Cardiac septum (tissue), 1 donor: ENCODE results near the gene NTPCR. TPM values are rescaled to one million over a fixed set of nuclear protein-coding genes. Genes with fewer than 3 reads are reported as not detected.
"Not testable (repeated sequence)": the region's sequence is repeated elsewhere in the genome, so short reads cannot be mapped to it uniquely, and the experiment has no call there.

ENCODE experiments used
- DNase-seq: peaks from one replicate; pipeline ENCODE4 v3.0.0-alpha.2; 2020; ENCODE audit warnings: low spot score
- intact Hi-C: fragments of 100-400 bp; cut with DNase I; formaldehyde crosslinking; loops from one replicate; pipeline ENCODE4 v1.14.0; 2022
- total RNA-seq: library from RNA; stranded (reverse); fragmentation: NEBNext Ultra II Directional; extraction: Animal tissue kit (Norgen Biotek cat#: 25700); gene quantifications from one replicate; pipeline ENCODE4 v1.2.1, GENCODE V29; 2021
- donor health status: DM: no; HTN: no; CAD: no.

NTPCR gene
- total RNA-seq, 1 donor from 2014 or later, result 47.1 TPM

DNA sequence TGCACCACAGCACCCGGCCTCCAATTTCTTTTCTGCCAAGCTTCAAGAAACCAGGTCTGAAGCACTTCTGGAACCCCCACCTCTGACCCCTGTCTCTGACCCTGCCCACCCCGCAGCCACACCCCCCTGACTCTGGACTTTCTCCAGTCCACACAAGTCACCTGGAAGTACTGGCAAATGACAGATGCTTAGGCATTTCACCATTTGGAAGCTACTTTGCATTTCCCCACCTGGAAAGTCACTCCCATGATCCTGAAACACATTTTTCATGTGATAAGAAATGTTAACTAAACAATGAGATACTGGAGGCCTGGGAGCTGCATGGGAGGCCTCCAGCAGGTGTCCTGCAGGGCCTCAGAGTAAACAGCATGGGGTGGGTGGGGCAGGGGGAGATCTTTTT lies 45.7 kb downstream of the NTPCR start:
- intact Hi-C loops, result no loop called here
- DNase-seq, result no peak

DNA sequence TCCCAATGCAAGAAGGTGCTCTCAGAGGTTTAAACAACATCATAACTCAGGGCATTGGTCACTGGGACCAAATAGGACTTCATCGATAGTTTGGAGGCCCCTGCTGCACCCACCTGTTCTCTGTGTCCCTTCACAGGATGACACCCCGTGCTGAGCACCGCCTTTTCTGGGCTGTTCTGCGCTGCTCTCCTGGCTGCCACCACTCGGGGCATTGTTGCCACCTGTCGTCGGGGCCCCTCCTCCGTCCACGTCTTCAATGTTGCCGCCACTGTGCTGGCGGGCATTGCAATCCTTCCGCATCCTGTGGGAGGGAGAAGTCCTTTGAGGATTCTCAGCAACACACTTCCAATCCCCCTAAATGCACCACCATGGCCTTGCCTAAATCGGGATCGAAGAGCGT lies 47.7 kb downstream of the NTPCR start:
- DNase-seq, result no peak

DNA sequence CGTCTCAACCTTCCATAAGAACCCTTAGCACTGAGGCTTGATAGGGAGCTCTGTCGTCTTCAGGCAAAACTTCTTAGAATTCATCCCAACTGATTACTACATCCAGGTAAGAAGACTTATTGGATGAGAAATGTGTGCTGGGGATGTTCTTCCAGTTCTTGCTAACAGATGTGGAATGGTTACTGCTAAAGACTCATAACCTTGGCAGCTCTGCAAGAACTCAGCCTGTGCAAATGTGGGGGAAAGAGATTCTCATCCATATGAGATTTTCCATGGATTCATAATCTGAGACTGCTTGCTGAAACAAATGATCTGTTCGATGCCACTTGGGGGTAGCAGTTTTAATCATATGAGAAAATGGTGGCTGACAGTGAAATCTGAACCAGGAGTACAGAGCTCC lies 48.2 kb downstream of the NTPCR start:
- no peak for DNase-seq
- intact Hi-C loops, result no loop called here

More for the DNA sequence above, 47.7 kb downstream of the NTPCR start:
- intact Hi-C loops, result no loop called here

DNA sequence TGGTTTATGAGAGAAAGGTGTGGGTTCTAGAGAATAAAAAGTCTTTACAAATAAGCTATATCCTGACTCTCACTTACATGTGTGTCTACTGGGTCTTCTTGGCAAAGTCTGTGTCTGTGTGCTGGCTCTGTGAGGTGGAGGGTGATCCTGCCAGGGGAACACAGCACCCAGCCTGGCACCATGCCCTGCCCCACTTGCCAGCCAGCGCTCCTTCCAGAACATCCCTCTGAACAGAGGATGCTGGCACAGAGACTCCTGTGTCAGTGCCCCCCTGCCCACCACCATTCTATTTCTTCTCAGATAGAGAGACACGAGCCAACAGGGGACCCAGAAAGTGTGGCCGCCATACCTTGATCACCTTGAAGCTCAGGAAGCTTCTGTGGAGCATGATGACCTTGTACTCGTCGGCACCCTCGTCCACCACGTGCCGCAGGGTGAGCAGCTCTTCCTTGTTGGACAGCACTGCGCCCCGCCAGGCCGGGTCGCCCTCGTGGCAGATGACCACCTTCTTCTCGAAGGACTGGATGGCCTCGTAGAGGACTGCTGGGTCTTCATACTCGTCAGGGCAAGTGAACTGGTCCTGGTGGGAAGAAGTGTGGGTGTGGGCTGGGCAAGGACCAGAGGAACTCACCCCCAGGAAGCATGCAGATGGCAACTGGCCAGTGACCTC lies 49.7 kb downstream of the NTPCR start:
- intact Hi-C loops, result no loop called here
- no peak for DNase-seq

DNA sequence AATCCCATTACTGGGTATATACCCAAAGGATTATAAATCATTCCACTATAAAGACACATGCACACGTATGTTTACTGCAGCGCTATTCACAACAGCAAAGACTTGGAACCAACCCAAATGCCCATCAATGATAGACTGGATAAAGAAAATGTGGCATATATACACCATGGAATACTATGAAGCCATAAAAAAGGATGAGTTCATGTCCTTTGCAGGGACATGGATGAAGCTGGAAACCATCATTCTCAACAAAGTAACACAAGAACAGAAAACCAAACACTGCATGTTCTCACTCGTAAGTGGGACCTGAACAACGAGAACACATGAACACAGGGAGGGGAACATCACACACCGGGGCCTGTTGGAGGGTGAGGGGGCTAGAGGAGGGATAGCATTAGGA lies 53.2 kb downstream of the NTPCR start:
- intact Hi-C loops, DNase-seq: not testable (repeated sequence)

DNA sequence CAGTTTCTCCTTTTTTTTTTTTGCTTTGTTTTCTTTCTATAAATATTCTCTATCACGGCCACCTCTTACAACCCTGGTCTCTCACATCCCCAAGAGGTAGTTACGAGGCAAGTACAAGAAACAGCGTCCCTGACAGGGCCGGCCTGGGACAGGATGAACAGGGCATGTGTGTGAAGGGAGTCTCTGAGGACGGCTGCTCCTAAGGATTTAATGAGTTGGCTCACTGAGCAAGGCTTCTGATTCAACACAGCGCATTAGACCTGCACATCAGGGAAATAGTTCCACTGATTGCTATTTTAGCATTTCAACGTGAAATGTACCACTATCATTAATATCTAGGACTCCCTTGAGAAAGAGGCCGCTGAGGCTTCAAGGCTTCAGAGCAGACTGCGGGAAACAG lies 54.0 kb downstream of the NTPCR start:
- intact Hi-C loops, result no loop called here
- DNase-seq, result no peak

DNA sequence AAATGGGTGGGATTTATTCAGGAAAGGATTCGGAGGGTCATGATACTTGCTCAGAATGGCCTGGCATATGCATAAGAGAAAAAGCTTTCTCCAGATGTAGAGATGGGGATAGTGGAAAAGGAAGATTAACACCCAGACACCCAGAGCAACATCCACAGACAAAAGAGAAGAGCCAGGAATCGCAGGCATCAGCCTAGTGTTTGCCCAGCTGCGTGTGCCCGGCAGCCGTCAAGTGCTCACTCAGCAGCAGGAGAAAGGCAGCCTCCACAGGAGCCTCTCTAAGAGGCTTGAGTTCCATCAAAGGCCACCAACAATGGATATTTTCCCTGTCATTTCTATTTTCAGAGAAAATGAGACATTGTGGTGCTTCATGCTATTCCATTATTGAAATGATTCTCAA lies 54.7 kb downstream of the NTPCR start:
- no peak for DNase-seq
- intact Hi-C loops, result no loop called here

DNA sequence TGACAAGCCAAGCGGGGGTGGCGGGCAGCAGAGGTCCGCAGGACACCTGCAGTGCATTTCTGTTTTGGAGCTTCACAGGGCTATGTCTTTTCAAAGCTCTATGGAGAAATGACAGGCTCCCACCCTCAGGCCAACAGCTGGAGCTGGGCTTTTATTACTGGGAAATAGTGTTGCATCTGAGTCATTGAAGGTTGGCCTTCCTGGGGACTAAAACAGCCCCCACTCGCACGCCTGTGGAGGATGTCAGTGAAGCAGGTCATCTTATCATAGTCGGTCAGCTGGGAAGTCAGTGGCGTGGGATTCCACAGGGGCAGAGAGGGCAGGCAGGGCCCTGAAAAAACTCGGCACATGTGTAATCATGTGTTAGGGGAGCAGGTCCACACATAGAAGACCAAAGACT lies 55.3 kb downstream of the NTPCR start:
- intact Hi-C loops, result no loop called here
- no peak for DNase-seq

DNA sequence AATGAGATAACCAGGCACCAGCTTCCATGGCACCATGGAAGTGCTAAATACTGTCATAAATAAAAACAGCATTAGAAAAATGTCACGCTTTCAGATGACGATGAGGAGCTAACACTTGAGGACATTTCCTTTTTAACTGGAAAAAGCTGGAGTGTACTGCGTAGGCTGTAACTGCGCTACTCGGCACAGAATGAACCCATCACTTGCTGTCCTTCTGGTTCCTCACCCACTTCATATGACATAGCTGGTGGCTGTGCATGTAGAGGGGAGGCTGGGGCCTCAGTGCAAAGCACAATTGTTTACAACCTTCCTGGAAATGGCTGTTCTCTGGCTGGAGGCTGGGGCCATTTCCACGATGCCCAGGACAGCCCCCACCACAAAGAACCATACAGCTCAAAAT lies 55.7 kb downstream of the NTPCR start:
- no peak for DNase-seq
- intact Hi-C loops, result no loop called here

DNA sequence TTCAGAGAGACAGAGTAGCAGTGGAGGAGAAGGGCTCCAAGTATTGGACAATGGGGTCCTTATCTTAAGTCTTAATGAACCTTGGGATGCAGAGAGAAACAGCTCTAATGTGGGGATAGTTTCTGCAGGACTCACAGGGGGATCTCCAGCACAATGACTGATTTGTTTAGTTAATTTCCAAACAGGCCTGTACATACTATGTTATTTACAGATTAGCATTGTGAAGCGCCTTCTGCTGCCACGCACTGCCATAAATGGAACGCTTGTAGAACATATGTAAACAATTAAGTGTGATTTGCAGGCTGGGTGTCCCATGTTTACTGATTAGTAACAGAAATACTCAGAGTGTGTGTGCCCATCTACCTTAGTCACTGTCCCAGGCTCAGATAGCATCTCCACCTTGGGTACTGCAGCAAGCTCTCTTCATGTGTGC lies 56.1 kb downstream of the NTPCR start:
- no peak for DNase-seq
- intact Hi-C loops, result no loop called here

DNA sequence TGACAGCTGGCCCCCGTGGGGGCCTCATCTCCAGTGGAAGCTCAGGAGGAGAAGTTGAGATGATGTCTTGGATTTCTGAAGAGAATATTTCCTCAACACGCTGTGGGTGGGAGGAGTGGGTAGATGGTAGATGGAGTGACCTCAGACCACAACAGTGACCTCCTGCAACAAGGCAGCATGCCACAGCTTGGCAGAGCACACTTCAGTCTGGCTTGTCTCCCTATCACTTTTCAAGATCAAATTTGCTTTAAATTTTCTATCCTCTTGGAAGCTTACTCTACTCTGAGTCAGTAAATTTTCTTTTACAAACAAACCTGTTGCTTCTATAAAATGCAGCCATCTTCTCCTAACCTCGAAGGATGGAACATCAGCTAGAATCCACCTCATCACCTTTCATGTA lies 59.7 kb downstream of the NTPCR start:
- DNase-seq, result no peak
- intact Hi-C loops, result no loop called here

DNA sequence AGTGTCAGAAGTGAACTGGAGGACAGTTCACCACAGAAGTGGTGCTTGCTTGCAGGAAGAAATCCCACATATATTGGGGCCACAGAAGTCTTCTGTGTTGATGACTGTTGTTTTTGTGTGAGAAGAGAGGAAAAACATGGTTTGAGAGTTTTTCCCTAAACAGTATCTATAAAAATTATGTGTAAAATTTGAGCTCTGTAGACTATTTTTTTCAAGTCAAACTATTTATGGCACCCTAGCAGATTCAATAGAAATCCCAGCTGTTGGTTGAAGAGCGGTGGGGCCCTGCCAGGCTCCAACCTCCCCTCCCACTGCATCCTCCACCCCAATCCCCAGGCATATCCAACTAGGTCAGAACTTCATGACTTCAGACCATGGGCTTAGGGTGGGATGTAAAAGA lies 61.6 kb downstream of the NTPCR start:
- intact Hi-C loops, result no loop called here
- DNase-seq, result no peak

DNA sequence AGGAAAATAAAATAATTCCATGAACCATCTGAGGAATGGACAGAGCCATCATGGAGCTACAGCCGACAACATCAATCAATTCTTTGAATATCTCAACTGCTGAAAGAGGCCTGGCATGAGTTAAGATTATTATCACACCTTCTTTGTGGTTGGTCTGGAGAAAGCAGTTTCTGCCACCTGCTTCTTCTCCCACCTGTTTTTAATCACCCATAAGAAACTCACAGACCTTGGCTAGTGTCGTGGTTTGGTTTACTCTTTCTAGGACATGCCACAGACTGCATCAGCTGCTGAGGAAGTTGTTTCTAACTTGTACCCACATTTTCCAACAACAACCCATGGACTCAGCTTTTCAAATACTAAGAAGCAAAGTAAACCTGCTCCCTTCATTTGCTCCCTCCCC lies 65.6 kb downstream of the NTPCR start:
- no peak for DNase-seq
- intact Hi-C loops, result no loop called here

DNA sequence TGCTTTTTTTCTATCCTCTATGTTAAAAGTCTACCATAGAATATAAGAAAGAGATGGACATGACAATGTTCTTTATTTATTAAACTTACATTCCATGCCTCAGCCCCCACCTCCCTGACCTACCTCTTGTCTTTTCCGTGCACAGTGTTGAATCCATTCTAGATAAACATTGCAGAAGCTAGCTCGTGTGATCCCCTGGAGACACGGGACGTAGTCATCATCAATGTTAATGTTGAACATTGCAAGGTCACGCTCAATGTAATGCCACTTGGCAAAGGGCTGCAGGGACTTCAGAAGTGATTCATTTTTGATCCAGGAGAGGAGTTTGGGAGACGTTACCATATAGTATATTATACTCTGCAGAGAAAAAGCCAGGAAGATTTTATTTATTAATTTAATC lies 66.4 kb downstream of the NTPCR start:
- intact Hi-C loops, result no loop called here
- DNase-seq, result no peak

DNA sequence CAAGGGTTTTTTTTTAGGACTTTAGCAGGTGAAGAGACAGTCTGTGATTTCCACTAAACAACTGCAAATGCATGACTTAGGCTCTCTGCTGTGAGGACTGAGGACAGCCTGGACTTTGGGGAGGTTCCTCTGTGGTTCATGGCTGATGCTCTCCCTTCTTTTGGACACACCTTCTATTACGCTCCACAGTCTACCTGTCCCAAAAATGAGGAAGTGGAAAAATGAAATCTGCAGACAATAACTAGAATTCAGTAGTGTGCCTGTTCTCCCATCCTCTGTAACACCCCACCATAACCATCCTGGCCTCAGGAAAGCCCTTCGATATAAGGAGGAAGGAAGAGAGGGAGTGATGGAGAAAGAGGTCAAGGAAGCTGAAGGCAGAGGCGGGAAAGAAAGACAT lies 68.7 kb downstream of the NTPCR start:
- DNase-seq, result no peak
- intact Hi-C loops, result no loop called here

DNA sequence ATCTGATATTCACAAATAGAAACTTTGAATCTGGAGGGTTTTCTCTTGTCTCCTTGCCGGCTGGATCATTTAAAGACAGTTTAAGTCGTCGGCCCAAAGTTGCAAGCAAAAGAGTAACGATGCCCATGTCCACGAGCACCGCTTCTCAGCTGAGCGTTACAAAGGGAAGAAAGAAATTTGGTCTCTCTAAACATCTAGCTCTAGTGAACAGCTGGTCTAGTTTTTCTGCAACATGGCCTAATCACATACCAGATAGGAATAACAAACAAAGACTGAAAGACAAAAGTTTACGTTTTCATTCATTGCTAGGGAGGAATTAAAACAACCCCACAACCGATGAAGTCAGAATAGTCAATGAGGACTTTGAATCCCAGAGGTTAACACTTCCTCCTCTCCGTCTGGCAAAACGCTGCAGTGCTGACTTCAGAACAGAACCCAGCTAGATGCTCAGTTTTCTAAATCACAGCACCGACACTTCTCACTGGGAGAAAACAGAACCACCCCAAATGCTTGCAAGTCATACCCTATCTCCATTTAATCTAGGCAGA lies 69.4 kb downstream of the NTPCR start:
- intact Hi-C loops, result no loop called here
- no peak for DNase-seq

DNA sequence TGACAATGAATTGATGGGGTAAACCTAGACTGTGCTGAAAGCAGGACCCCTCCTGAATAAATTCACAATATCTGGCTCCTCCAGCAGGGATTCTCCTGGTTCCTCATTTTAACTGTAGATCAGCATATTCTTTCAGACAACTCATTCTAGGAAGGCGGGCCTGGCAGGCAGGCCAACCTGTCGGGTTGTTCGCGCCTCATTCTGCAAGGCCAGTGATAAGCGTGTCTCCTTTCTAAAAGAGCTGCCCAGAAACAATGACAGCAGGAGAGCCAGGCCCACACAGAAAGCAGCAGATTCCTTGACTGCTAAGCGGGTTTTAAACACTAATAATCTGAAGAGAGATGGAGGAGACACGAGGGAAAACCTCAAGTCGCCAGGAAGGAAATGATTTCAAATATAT lies 70.0 kb downstream of the NTPCR start:
- intact Hi-C loops, result no loop called here

DNA sequence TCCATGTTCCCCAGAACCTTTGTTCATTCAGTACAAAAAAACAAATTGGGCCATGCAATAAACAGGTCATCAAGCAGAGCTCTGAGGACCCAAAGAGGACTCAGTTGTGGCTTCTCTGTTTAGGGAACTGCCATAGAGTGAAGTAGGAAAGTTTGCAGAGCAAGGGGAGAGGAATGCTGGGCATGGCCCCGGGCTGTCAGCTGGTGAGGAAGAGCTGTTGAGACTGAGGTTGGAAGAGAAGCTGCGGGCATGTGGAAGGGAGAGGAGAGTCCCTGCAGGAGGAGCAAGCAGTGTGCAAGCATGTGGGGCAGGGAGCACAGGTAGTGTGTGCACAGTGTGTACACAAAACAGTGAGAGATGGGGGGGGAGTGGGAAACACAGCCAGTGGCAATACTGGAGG lies 71.8 kb downstream of the NTPCR start:
- intact Hi-C loops, result no loop called here
- DNase-seq, result no peak

More for the DNA sequence above, 70.0 kb downstream of the NTPCR start:
- DNase-seq, result no peak

DNA sequence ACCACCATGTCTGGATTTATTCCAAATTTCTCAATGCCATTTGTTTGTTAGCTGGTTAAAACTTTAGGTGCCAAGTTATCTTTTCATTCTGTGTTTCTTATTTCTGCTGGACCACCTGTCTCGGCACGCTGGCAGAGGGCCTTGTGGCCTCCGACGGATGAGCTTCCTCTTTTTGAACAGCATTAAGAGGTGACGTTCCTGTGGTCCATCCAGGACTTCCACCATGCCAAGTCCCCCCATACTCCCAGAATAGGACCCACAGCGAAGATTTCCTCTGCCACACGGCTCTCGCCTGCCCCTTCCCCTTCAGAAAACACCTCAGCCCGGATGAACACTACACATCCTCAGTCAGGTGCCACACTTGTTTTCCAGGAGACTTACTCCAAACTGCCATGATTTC lies 73.8 kb downstream of the NTPCR start:
- no peak for DNase-seq
- intact Hi-C loops, result loop anchor here (2.0 kb wide), 1 partner anchor 387 kb away; no protein-coding TSS in a partner anchor

DNA sequence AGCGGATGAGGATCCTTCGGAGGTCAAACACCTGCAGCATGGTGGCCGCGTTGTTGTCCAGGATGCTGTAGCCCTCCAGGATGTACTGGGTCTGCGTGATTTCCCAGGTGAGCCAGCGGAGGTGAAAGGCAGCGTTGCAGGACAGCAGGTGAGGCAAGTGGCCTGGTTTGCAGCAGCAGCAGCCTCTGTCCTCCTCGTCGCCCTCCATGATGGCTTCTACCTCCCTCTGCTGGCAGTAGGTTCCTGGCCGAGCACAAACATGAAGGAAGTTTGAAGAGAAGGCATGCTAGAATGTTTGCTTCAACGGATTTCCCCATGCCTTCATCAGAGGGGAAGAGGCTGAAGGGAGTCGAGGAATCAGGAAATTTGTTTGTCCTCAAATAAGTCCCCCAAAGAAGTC lies 74.7 kb downstream of the NTPCR start:
- DNase-seq, result no peak
- intact Hi-C loops, result loop anchor here (2.0 kb wide), 1 partner anchor 388 kb away; no protein-coding TSS in a partner anchor

DNA sequence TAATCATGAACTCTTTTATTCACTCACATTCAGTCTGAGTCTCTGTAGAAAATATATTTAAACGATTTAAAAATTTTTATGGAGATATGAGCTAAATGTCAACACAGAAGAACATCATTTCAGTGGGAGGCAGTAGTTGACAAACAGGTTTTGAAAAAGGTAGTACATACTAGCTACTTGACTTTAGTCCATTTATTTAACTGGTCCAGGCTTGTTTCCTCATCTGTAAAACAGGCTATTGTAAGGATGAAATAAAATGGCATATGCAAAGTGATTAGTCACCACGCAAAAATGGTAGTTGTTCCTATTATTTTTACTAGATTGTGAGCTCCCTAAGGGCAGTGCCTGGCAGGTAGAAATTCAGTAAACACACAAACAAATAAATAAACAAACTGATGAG lies 75.2 kb downstream of the NTPCR start:
- intact Hi-C loops, result loop anchor here (2.0 kb wide), 1 partner anchor 389 kb away; no protein-coding TSS in a partner anchor
- no peak for DNase-seq

DNA sequence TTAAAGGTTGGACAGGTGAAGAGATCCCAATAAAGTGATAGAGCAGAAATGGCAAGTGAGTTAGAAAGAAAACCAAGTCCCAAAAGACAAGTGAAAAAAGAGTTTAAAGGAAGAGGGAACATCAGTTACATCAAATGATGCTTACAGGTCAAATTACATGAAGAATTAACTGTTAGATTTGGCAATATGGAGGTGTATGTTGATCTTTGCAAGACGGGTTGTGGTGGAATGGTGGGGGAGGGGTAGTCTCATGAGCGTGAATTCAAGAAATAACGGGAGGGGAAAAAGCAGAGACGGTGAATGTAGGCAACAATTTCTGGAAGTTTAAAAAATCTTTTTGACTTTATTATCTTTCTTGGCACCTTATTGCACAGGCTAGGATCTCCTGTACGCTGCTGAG lies 76.6 kb downstream of the NTPCR start:
- intact Hi-C loops, result no loop called here
- no peak for DNase-seq
